DMS153 (cell line): ENCODE data around the gene FOXF1.

Experiments
- DNase-seq: peaks from one replicate; lab custom pipeline; 2025; lab: John Stamatoyannopoulos, UW

Gene FOXF1

GRCh38 chr16:86558355-86559193, 48.2 kb downstream of the FOXF1 start:
- DNase-seq, result no peak

GRCh38 chr16:86559802-86560305, 49.5 kb downstream of the FOXF1 start:
- no peak for DNase-seq

- no peak for DNase-seq
These were observed 52.0 kb downstream of the FOXF1 start for GRCh38 chr16:86562356-86562755.

- peak; percentile 81 for DNase-seq
These were observed 53.4 kb downstream of the FOXF1 start for GRCh38 chr16:86563469-86564345.
